GM23338 (cell line): ENCODE measurements around the gene UQCRC1. TPM values are rescaled to one million over a fixed set of nuclear protein-coding genes. Genes with fewer than 3 reads are reported as not detected.

ENCODE experiments used
- ATAC-seq: fragments of 200-7000 bp; cut with Tn5 transposase; 3 replicates; pipeline ENCODE4 v1.9.1; 2020
- DNase-seq: peaks from one replicate; pipeline ENCODE4 v3.0.0-alpha.2; 2015; ENCODE audit warnings: low spot score
- H2AFZ ChIP-seq: fragments of 200-600 bp; sonication (generic); 2 replicates; pipeline ENCODE4 v1.8.0; 2016; ENCODE audit warnings: antibody characterized with exemption, mild to moderate bottlenecking, moderate library complexity
- H3F3A ChIP-seq: fragments of 200-600 bp; sonication (generic); replicated peaks from 2 replicates; pipeline ENCODE4 v1.8.0; 2017; ENCODE audit warnings: antibody characterized with exemption, mixed run types, low read depth
- H3K27ac ChIP-seq: fragments of 200-600 bp; sonication (generic); 2 replicates; pipeline ENCODE4 v1.6.1; 2016; ENCODE audit warnings: low read depth
- H3K27me3 ChIP-seq: fragments of 200-600 bp; sonication (generic); 2 replicates; pipeline ENCODE4 v1.8.0; 2016; ENCODE audit warnings: mild to moderate bottlenecking, mixed run types, moderate library complexity; ENCODE audit not compliant: insufficient read depth
- H3K36me3 ChIP-seq: fragments of 200-600 bp; sonication (generic); 2 replicates; pipeline ENCODE4 v1.8.0; 2016; ENCODE audit warnings: mild to moderate bottlenecking; ENCODE audit not compliant: insufficient read depth
- H3K4me1 ChIP-seq: fragments of 200-600 bp; sonication (generic); 2 replicates; pipeline ENCODE4 v1.8.0; 2016; ENCODE audit warnings: mild to moderate bottlenecking, moderate library complexity; ENCODE audit not compliant: insufficient read depth
- H3K4me2 ChIP-seq: fragments of 200-600 bp; sonication (generic); 2 replicates; pipeline ENCODE4 v1.7.1; 2017; ENCODE audit warnings: mixed run types
- H3K4me3 ChIP-seq: fragments of 200-600 bp; sonication (generic); 2 replicates; pipeline ENCODE4 v1.6.1; 2016; ENCODE audit warnings: mixed run types
- H3K79me2 ChIP-seq: fragments of 200-600 bp; sonication (generic); replicated peaks from 2 replicates; pipeline ENCODE4 v1.8.0; 2017; ENCODE audit warnings: mild to moderate bottlenecking; ENCODE audit not compliant: insufficient read depth
- H3K9me2 ChIP-seq: fragments of 200-600 bp; sonication (generic); 2 replicates; pipeline ENCODE4 v1.8.0; 2017; ENCODE audit not compliant: insufficient read depth
- H4K20me1 ChIP-seq: fragments of 200-600 bp; sonication (generic); replicated peaks from 2 replicates; pipeline ENCODE4 v1.8.0; 2017; ENCODE audit warnings: mild to moderate bottlenecking; ENCODE audit not compliant: insufficient read depth
- H3K27ac Mint-ChIP-seq: 2 replicates; pipeline ENCODE4 v1.8.0; 2020; ENCODE audit warnings: inconsistent platforms, mild to moderate bottlenecking, moderate library complexity, mixed read lengths
- H3K27me3 Mint-ChIP-seq: 3 replicates; pipeline ENCODE4 v1.8.0; 2022; ENCODE audit warnings: low read depth, mild to moderate bottlenecking, moderate library complexity, mixed read lengths, inconsistent platforms; ENCODE audit not compliant: insufficient read depth, poor library complexity
- H3K36me3 Mint-ChIP-seq: 3 replicates; pipeline ENCODE4 v1.8.0; 2021; ENCODE audit warnings: low read depth, mild to moderate bottlenecking, inconsistent platforms, moderate library complexity, mixed read lengths
- H3K4me1 Mint-ChIP-seq: 3 replicates; pipeline ENCODE4 v1.8.0; 2020; ENCODE audit warnings: mild to moderate bottlenecking, inconsistent platforms, mixed read lengths
- H3K4me3 Mint-ChIP-seq: 3 replicates; pipeline ENCODE4 v1.8.0; 2021; ENCODE audit warnings: moderate library complexity, mild to moderate bottlenecking, inconsistent platforms, mixed read lengths
- H3K9me3 Mint-ChIP-seq: 3 replicates; pipeline ENCODE4 v1.8.0; 2020; ENCODE audit warnings: moderate library complexity, mild to moderate bottlenecking, inconsistent platforms, mixed read lengths
- CREB1 ChIP-seq: fragments of 250-450 bp; sonication (Bioruptor Pico); IDR thresholded peaks from 2 replicates; pipeline ENCODE4 v1.5.0; 2020; ENCODE audit warnings: low read depth, mild to moderate bottlenecking, moderate library complexity
- CTCF ChIP-seq, 2 experiments: fragments of 200-600 bp in 1 of 2; sonication (generic) in 1 of 2; conservative IDR thresholded peaks; 2 replicates each; pipeline versions ENCODE4 v1.5.1 to v1.6.1; 2016 to 2017; ENCODE audit warnings: antibody characterized with exemption in 2 of 2, low read depth in 2 of 2, mild to moderate bottlenecking in 2 of 2, moderate library complexity in 1 of 2
- EZH2 ChIP-seq: fragments of 200-600 bp; sonication (generic); IDR thresholded peaks from one replicate; pipeline ENCODE4 v1.8.0; 2017; ENCODE audit warnings: antibody characterized with exemption, mild to moderate bottlenecking, low read depth; ENCODE audit not compliant: unreplicated experiment
- NANOG ChIP-seq: IDR thresholded peaks from 2 replicates; pipeline ENCODE4 v1.6.1; 2016; ENCODE audit warnings: antibody characterized with exemption, borderline replicate concordance
- POLR2AphosphoS5 ChIP-seq: IDR thresholded peaks from 2 replicates; pipeline ENCODE4 v1.6.1; 2016; ENCODE audit warnings: antibody characterized with exemption, low read depth
- STAT1 ChIP-seq: IDR thresholded peaks from one replicate; pipeline ENCODE4 v1.6.1; 2016; ENCODE audit warnings: antibody characterized with exemption; ENCODE audit not compliant: unreplicated experiment
- ZNF114 ChIP-seq: fragments of 250-450 bp; sonication (Bioruptor Pico); IDR thresholded peaks from 2 replicates; pipeline ENCODE4 v1.5.0; 2020; ENCODE audit warnings: mild to moderate bottlenecking, moderate library complexity
- ZNF331 ChIP-seq: fragments of 250-450 bp; sonication (Bioruptor Pico); IDR thresholded peaks from 2 replicates; pipeline ENCODE4 v1.5.0; 2020; ENCODE audit warnings: low read depth, mild to moderate bottlenecking, moderate library complexity
- ZNF462 ChIP-seq: fragments of 250-450 bp; sonication (Bioruptor Pico); IDR thresholded peaks from 2 replicates; pipeline ENCODE4 v1.5.0; 2020; ENCODE audit warnings: mild to moderate bottlenecking, moderate library complexity
- polyA plus RNA-seq: library from polyadenylated mRNA; unstranded; fragments of >200 nt; fragmentation: Nextera tagmentation; extraction: Ambion mirVana; gene quantifications from 2 replicates; pipeline ENCODE4 v1.2.1, GENCODE V29; 2016
- total RNA-seq: library from RNA; depleted of rRNA; stranded (reverse); fragments of >200 nt; shearing (Covaris generic); gene quantifications from 2 replicates; pipeline ENCODE4 v1.2.3, GENCODE V29; 2014

Gene UQCRC1
- total and polyA plus RNA-seq, 2 experiments from 2014 or later, result 232 to 439 TPM

GRCh38 chr3:48562367-48563095 lies 46.9 kb downstream of the UQCRC1 start (continued):
- TF ChIP-seq ZNF462 (CRISPR knock-in tag) (no peak), EZH2 (no peak), CREB1 (CRISPR knock-in tag) (no peak)

GRCh38 chr3:48561045-48561736 lies 48.3 kb downstream of the UQCRC1 start:
- Histone ChIP-seq H3K4me2 (peak overlapping the region; percentile 68), H2AFZ (peak overlapping the region; percentile 90; the same call in 1 of the 2 replicates), H3K4me3 (peak overlapping the region; percentile 38; the same call in 1 of the 2 replicates), H3K27me3 (no peaks in the 10 kb centered on the region), H3F3A (peaks cover 6% of the 10 kb centered on the region), H3K36me3 (no peaks in the 10 kb centered on the region), H3K9me2 (no peaks in the 10 kb centered on the region), H3K4me1 (peaks cover 19% of the 10 kb centered on the region; the same call in 1 of the 2 replicates), H3K79me2 (peaks cover under 1% of the 10 kb centered on the region; the same call in 1 of the 2 replicates), H4K20me1 (no peaks in the 10 kb centered on the region), H3K27ac (no peak overlapping the region)
- peak overlapping the region; percentile 75; the same call in 1 of the 2 replicates for H3K27ac Mint-ChIP-seq
- no peak for TF ChIP-seq ZNF114 (CRISPR knock-in tag)
- no peak for TF ChIP-seq ZNF331 (CRISPR knock-in tag)
- TF ChIP-seq STAT1, result no peak
- TF ChIP-seq CTCF (conservative IDR thresholded peaks at IDR 0.05; ENCODE audit: low read depth in 2 of 2), result peak; percentile 36 to 39; a peak in 3 of 4 replicates
- peak; percentile 69 for TF ChIP-seq POLR2AphosphoS5
- TF ChIP-seq NANOG, result no peak
- peaks cover 23% of the 10 kb centered on the region for H3K27me3 Mint-ChIP-seq
- DNase-seq, result peak; percentile 92
- no peaks in the 10 kb centered on the region; the same call in 1 of the 3 replicates for H3K9me3 Mint-ChIP-seq
- peaks cover 39% of the 10 kb centered on the region for H3K4me1 Mint-ChIP-seq
- ATAC-seq, result peak; percentile 35
- no peaks in the 10 kb centered on the region; the same call in 2 of the 3 replicates for H3K36me3 Mint-ChIP-seq
- H3K4me3 Mint-ChIP-seq, result peak overlapping the region; percentile 61
